NCI-H345 treated with DMSO at 0.1 percent for 48 hours (cell line): ENCODE measurements around the gene SNX32.

ENCODE experiments used
- DNase-seq: peaks from one replicate; lab custom pipeline; 2025; ENCODE audit not compliant: unreplicated experiment; lab: John Stamatoyannopoulos, UW

SNX32 gene

DNA sequence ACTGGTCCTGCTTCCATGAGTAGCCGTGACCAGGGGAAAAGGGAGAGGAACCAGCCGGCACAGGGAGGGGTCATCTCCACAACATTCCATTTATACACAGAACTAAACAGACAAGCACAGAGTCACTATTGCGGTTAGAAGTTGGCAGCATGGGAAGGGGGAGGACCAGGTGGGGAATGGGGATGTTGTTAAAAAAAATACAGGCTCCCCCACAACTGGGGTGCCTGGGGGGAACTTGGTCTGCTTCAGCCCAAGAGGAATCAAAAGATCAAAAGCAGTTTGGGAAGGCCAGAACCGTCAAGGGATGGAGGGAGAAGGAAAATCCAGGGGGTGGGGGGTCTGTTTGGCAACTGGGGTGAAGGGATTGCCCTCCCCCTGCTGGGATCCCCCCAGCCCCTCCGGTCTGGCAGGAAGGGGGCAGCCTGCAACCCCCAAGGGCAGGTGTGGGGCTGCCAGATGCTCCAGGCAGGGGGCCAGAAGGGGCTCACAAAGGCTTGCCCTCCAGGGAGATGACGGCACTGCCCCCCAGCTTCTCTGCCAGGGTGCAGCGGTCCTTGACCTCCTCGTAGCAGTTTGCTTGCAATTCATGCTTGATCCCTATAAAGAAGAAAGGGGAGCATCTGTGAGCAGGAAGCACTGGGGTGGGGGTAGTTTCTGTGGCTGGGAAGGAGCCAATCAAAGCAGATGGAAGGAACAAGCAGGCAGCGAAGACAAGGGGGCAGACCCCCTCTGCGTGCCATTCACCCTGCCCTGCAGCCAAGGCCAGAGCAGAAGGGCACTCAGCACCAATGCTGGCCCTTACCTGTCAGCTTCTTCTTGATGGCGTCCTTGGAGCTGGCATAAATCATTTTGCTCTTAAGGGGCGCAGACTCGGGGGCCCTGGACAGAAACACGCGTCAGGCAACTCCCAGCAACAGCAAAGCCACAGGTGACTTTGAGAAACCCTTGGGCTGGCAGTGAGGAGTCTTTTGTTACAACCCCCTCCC is 21.4 kb downstream of the SNX32 start:
- DNase-seq = no peak

DNA sequence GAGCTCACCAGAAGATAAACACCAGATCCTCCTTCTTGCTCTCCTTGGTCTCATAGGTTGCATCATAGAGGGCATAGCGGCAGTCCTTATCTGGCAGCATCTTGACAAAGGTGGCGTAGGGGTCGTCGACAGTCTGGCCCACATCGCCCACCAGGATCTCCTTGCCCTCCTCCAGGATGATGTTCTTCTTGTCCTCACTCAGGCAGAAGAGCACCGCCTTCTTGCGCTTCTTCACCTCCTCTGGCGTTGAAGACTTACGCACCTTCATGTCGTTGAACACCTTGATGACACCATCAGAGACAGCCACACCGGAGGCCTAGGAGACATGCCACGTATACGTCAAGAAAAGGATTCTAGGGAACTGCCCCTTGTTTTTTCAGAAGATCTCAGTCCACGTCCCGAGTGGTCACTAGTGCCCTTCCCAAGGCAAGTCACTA is 22.2 kb downstream of the SNX32 start:
- DNase-seq = no peak

DNA sequence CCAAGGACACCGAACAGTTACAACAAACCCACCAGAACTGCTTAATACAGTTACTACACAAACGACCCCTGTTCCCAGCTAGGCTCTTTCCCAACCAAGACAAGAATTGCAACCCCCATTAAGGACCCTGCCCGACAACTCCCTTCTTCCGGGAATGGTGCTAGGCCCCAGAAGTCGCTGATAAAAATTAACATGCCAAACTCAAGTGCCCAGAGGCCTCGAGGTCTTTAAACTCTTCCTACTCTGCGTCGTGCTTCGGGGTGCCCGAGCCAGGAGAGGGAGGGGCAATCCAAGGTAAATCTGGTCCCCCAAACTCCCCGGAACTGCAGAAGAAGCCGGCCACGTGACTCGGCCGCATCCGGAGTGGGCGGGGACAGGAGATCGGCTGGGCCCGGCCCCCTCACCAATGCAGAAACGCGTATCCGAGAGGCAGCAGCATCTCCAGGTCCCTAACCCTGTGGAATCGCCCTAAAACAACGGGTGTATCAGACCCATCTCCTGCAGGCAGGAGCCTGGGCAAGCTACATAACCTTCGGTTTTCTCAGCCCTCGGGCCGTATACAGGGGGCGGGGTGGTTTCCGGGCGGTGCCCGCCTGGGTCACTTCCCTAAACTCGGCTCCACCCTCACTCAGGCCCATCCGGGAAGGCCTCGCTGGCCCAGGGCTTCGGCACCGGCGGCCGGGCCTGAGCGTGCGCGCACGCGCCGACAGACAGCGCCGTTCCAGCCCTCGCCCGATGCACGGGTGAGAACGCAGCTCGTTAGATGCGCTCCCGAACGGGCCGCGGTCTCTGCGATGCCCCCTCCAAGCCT is 23.1 kb downstream of the SNX32 start:
- peak; percentile 61 for DNase-seq

DNA sequence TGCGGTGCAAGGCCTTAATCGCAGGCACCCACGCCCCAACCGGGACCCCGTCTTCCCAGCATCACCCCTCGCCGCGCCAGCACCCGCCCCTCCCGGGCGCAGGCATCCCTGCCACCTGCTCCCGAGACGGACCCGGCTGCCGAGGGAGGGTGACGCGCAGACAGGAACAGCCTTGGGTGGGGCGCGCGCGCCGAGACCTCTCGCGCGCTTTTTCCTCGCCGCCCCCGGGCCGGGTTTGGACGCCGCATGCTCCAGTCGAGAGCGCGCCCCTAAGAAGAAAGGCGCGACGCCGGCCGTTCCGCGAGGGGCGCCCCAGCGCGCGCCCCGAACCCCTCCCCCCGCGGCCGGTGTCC is 23.7 kb downstream of the SNX32 start:
- peak; percentile 11 for DNase-seq

DNA sequence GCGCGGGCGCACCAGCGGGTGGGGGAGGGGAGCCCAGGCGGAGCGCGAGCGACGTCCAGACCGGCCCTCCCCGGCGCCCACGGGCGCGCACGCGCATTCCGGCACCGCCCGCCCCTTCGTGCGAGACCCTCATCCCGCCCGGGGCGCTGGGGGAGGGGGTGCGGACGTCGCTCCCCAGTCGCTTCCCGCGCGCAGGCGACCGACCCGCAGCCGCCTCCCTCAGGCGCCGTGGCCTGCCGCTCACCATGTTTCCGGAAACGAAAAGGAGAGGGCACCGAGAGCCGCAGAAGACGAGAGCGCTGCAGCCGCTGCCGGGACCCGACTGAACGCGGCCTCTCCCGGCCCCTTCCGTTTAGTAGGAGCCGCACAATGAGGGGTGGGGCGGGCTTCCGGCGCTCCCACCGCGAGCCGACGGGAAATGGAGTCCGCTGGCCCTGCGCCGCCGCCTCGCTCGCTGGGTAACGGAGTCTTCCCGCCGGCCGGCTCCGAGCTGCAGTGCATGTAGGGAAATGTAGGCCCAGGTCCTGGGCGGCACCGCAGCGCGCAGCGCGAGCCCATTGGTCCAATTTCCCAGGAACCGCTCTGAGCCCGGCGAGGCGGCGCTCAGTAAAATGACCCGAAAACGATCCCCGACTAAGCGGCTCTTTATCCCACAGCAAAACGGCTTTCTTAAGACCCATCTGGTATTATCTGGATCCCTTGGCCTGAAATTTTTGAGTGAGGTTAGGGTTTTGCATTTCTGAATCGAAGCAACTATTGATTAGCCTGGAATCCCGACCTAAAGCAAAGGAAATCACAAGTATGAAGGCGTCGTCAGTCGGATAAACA is 24.3 kb downstream of the SNX32 start, which contains the start of gene CFL1:
Gene CFL1 (minus strand): TSS at position 328 of the 828 bp plus-strand sequence. CDS start 81 bp downstream, at position 247.
- peak; percentile 97 for DNase-seq

DNA sequence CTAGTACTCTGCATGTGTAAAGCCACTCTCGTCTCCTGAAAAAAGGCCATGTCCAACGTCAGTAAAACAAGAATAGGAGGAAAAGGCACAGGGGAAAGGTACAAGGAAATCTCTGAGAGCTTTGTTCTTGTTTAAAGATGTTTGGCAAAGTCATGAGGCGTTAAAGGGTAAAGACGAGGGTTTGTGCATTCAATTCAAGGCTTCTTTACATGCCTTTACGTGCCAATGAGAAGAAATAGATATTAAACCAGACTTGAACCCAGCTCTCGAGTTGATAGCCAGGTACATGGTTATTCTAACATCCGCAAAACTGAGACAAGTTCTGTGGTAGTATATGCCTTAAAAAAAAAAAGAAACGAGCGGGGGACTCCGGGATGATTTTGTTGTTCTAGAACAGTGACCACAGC is 24.9 kb downstream of the SNX32 start:
- peak; percentile 51 for DNase-seq

DNA sequence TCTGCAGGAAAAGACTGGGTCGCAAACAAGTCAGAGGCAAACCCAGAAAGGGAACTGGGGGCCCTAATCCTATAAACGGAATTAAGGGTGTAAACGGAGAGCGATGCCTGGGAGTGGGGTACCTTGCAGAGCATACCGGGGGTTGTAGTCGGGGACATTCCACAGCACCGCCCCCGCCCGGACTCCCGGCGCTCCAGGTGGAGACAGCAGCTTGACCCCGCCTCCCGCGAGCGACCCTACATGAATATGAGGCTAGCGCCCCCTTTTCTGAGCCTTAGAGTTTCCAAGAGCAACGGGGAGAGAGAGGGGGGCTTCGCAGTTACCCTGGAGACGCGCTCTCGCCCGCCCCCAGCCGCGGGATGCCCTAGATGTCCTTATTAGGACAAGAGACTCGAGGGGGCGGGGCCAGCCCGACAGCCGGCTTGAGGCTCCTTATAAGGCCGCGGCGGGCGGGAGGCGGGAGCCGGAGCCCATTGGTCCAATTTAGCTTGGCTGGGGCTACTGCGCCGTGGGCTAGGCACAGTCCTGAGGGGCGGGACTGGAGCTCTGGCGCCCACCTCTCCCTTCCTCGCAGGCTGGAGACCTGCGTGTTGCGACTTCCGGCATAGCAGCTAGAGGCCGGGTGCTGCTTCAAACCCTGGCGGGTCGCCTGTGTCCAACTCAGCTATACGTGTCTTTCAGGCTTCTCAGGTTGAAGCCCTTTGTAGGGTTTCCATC is 25.5 kb downstream of the SNX32 start:
- DNase-seq = peak; percentile 96

DNA sequence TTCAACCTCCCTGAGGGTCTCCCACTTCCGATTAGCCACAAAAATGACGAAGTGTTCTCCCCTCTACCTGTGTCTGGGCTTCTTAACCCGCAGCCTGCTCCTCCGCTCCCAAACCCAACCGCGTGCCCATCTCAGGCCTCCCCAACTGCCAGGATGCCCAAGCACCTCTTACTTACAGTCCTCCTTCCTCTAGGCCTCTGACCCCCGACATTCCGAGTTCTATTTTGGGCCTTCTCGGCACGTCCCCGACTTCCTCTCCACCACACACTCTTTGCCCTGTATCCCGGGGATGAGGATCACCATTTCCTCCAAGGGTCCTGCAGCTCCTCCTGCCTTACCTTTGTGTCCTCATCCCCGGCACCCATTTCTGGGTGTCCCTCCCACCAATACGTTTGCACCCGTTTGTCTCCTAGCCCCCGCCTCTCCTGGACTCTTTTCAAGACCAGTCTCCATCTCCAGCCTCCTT is 26.1 kb downstream of the SNX32 start:
- DNase-seq = peak; percentile 70

DNA sequence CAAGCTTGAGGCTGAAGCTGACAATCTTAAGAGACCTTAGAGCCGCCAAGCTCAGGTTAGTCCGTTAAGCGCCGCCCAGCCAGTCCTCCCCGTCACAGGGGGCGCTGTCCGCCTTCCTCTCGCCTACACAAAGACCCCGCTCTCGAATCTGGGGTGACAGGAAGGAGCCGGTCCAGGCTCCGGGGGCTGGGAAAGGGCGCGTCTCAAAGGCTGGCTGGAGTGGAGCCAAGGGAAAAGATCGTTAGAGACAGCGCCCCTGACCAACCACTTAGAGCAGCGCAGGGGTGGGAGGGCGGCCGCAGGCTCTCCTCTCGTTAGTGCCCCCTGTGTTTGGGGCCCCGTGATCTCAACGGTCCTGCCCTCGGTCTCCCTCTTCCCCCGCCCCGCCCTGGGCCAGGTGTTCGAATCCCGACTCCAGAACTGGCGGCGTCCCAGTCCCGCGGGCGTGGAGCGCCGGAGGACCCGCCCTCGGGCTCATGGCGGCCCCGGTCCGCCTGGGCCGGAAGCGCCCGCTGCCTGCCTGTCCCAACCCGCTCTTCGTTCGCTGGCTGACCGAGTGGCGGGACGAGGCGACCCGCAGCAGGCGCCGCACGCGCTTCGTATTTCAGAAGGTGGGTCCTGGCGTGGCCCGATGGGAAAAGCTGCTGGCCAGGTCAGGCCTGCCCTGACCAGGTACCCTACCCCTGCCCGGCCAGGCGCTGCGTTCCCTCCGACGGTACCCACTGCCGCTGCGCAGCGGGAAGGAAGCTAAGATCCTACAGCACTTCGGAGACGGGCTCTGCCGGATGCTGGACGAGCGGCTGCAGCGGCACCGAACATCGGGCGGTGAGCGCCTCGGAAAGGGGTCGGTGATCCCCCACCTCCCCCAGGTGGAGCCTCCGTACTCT is 26.8 kb downstream of the SNX32 start, which contains the start of gene MUS81:
Gene MUS81 (plus strand): TSS at position 156 of the 887 bp plus-strand sequence. CDS start 321 bp downstream, at position 477.
- peak; percentile 91 for DNase-seq

DNA sequence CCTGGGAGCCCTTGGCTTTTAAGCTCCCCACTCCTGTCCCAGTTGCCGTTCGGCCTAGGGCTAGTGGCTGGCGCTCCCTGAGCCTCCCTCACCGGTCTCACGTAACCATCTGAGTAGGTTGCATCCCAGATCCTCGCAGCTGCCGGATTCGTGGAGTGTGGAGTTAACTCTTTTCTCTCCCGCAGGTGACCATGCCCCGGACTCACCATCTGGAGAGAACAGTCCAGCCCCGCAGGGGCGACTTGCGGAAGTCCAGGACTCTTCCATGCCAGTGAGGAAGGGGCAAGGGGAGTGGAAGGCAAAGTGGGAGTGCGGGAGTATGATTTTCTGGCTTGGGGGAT is 27.4 kb downstream of the SNX32 start:
- no peak for DNase-seq

DNA sequence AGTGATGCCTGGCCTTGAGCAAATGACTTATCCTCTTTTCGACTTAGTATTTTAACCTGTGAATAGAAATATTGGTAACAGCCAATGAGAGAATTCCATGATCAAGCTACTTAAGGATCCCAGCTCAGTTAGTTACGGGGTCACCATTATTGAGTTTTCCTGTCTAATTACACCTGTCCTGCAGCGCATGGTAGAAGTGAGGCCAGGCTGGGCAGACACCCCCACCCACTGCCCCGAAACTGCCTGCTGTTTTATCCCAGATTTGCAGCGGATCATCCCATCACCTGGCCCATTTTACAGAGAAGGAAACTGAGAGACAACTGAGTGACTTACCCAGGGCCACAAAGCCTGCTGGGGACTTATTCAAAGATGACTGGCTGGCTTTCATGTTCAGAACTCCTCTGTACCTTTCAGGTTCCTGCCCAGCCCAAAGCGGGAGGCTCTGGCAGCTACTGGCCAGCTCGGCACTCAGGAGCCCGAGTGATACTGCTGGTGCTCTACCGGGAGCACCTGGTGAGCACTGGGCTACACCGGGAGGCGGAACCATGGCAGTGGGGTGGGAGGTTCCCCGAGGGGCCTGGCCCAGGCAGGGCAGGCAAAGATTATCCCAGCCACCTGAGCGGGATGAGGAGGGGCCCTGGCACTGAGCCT is 27.9 kb downstream of the SNX32 start:
- no peak for DNase-seq

DNA sequence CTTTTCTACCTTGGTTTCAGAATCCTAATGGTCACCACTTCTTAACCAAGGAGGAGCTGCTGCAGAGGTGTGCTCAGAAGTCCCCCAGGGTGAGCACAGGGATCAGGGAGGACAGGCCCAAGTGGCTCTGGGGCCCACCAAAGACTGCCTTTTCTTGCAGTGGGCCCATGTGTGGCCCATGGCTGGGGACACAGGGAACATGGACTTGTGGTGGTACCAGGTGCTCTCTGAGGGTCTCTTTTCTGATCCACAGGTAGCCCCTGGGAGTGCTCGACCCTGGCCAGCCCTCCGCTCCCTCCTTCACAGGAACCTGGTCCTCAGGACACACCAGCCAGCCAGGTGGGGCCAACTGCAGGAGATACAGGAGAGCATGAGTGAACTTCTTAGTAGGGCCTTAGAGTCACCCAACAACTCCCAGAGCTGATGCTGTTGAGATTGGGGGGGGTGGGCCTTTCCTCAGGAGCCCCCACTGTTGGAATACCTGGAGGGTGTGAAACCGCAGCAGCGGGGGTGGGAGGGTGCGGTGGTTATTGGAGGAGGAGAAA is 28.5 kb downstream of the SNX32 start:
- no peak for DNase-seq

DNA sequence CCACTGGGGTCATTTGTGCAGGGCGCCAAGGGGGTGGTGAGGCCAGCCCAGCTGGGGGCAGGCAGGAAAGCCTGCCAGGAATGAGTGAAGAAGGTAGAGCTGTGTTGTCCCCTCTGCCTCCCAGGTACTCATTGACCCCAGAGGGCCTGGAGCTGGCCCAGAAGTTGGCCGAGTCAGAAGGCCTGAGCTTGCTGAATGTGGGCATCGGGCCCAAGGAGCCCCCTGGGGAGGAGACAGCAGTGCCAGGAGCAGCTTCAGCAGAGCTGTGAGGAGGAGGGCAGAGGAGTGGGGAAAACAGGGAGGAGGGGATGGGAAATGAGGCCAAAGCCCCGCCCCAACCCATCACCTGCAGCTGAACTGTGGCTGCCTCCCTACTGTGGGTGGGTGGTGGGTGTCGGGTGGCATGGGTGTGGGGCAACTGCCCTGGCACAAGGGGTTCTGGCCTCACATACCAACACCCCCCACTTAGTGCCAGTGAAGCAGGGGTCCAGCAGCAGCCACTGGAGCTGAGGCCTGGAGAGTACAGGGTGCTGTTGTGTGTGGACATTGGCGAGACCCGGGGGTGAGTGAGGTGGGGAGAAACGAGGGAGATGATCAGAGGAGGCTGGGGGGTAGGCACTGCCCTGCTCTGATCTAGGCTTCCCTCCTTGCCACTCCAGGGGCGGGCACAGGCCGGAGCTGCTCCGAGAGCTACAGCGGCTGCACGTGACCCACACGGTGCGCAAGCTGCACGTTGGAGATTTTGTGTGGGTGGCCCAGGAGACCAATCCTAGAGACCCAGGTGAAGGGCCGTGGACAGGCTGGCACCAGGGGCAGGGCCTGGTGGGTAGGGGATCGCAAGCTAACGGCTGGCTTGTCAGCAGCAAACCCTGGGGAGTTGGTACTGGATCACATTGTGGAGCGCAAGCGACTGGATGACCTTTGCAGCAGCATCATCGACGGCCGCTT is 29.5 kb downstream of the SNX32 start:
- no peak for DNase-seq

DNA sequence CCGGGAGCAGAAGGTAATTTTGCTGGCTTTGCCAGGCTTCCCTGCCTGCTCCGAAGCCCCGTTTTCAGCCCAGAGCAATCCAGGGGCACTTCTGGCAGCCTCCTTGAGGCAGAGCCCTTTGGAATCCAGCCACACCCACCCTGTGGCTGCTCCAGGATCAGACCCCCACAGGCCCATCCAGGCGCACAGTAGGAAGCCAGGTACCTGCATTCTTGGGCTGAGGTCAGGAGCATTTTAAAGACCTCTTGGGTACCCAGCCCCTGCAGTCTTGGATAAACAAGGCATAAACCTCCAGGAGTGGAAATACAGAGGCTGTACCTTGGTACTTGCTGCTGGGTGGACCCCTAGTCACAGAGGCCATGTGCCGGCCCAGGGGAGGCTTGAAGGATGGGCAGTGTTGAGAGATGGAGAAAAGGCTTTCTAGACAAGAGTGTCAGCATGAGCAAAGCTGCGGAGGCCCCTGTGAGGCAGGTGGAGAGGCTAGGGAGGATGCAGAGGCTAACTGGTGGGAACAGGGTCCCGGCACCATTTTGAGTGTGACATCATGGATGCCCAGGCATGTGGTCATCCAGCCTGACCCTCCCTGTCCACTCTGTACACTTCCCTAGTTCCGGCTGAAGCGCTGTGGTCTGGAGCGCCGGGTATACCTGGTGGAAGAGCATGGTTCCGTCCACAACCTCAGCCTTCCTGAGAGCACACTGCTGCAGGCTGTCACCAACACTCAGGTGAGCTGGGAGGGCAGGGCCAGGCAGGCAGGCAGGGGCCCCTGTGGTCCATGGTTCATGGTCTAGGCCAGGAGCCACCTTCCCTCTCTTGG is 30.3 kb downstream of the SNX32 start:
- no peak for DNase-seq

DNA sequence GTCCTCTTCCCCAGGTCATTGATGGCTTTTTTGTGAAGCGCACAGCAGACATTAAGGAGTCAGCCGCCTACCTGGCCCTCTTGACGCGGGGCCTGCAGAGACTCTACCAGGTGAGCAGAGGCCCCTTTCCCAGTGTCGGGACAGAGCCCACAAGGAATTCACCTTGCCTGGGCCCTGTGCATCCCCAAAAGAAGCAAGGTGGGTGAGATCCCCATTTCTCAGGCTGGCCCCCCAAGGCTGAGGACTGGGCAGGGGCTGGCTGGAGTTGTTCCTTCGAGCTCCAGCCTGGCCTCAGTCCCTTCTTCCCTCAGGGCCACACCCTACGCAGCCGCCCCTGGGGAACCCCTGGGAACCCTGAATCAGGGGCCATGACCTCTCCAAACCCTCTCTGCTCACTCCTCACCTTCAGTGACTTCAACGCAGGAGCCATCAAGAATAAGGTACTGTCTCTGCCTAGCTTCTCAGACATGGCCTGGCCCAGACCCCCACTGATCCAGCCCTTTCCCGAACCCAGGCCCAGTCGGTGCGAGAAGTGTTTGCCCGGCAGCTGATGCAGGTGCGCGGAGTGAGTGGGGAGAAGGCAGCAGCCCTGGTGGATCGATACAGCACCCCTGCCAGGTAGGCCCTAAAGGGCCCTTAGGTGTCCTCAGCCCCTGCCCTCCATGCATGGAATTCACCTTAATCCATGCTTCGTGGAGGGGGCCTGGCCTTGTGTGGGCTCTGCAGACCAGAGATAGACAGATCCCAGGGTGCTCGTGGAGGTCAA is 31.1 kb downstream of the SNX32 start:
- no peak for DNase-seq
